ENCODE results near the gene CHMP5. TPM values are rescaled to one million over a fixed set of nuclear protein-coding genes. Genes with fewer than 3 reads are reported as not detected.

The CHMP5 gene
- total RNA-seq, 2 donors from 2014 or later = 45.3 to 45.9 TPM

DNA sequence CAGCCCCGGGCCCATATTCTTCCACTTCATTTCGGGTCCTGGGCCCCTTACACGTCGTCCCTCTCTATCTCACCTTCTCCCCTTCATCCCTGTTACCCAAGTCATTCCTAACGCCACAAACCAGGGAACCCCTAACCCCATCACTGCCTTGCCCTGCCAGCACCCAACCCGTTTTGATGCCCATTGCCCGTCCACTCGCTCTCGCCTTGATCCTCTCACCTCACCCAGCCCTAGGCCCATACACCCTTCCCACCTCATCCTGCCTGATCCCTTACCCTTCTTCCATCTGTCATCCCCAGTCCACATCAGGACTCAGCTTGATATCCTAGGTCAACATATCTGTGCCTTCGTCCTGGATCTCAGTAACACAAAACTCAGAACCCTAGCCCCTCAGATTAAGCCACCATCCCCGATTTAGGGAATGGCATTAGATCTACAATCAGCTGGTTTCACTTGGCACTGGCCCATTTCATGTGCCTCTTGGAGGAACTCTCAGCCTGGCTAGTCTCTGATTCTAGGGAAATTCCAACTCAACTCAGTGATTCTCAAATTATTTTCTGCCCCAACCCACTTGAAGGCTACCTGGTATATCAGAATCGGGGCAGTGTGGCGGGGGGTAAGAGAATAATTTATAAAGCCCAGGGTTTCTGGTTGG is 489 bp downstream of the CHMP5 start:
- DNase-seq (no peak), ATAC-seq (peak in 1 of 2 donors; percentile 1)
- intact Hi-C loops (cut with DNase I) = no loop called here

DNA sequence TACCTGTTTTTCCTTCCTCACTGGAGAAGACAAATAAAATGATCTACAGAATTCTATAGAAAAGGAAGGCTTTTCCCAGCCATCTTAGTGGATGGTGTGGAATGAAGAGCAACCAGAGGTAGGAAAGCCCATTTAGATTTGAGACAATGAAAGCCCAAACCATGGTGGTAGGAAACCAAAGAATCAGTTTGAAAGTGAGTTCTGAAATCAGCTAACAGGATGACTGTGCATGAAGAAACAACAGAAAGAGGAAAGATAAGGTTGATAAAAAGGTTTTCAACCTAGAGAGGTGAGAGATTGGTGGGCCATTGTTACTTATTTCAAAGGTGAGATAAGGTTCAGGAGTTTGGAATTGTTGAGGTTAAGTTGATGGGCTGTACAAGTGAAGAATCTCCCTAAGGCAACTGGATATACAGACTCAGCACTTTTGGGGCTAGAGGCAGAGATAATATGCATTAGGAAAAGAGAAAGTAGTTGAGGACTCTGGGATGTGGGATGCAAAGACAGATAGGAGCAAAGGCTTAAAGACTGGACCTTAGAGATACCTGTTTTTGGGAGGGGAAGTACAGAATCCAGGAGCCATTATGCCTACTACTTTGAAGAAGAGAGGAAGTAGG is 2.4 kb downstream of the CHMP5 start:
- DNase-seq = no peak
- ATAC-seq = no peak
- intact Hi-C loops (cut with DNase I) = no loop called here

DNA sequence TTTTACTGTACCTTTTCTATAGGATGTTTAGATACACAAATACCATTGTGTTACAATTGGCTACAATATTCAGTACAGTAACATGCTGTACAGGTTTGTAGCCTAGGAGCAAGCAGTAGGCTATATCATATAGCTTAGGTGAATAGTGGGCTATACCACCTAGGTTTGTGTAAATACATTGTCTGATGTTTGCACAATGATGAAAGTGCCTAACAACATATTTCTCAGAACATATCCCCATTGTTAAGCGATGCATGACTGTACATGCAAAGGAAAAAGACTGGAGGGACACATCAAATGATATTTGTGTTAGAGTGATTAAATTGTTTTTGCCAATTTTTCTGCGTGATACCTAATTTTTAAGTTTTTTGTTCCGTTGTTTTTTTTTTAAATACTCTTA is 5.3 kb downstream of the CHMP5 start:
- ATAC-seq (no peak), DNase-seq (no peak)
- intact Hi-C loops (cut with DNase I) = no loop called here

DNA sequence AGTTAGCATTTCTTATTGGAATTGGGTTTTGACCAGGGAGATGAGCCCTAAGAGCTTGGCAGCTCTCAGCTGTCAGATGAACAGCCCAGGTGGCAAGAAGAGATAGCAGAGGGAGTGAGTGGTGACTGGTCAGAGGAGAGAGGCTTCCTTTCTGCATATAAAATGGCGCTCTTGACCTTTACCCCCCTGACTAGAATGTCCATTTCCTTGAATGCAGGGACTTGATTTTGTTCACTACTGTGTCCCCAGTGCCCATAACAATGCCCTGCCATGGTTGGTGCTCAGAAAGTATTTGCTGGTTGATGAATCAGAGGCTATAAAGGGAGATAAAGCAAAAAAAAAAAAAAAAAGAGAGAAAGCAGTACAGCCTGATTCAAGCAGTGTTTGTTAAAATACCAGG is 7.2 kb downstream of the CHMP5 start:
- intact Hi-C loops (cut with DNase I) = no loop called here
- DNase-seq (no peak), ATAC-seq (no peak)

DNA sequence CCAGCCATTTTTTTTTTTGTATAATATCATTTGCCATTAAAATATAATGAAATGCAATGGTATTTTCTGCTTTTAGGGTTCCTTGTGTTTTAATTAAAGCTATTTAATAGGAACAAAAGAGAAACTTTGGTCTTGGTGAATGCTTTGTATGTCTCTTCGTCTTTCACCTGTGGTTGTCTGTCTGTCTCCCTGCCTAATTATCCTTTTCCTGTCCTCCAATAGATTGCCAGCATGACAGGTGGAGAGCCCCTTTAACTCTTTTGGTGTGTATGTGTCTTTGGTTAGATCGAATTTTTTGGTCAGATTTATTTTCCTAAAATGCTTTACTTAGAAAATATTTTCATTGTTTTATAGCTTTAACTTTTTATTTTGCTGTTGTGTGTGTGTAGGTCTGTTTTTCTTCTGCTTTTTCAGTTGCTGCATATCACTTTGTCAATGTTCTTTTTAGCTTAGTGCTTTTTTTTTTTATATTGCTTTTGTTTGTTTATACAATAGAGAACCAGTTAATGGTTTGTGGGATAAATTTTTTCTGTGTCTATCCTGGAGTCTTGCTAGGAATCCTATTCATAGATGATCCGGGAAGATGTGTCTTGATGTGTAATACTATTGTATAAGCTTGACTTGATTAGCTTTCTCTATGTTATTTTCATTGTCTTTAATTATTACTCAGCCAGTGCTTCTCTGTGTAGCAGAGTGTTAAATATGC is 8.6 kb downstream of the CHMP5 start:
- ATAC-seq (no peak), DNase-seq (no peak)
- intact Hi-C loops (cut with DNase I) = no loop called here

DNA sequence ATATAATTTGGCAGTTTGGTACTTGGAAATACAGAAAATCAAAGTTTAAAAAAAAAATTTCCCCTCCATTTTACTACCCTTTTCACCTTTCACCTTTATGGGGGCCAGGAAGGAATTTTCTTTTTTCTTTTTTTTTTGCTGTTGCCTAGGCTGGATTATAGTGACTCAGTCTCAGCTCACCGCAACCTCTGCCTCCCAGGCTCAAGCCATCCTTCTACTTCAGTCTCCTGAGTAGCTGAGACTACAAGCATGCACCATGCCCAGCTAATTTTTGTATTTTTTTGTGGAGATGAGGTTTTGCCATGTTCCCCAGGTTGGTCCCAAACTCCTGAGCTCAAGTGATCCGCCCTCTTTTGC is 9.1 kb downstream of the CHMP5 start:
- no peak for ATAC-seq
- intact Hi-C loops (cut with DNase I) = no loop called here

DNA sequence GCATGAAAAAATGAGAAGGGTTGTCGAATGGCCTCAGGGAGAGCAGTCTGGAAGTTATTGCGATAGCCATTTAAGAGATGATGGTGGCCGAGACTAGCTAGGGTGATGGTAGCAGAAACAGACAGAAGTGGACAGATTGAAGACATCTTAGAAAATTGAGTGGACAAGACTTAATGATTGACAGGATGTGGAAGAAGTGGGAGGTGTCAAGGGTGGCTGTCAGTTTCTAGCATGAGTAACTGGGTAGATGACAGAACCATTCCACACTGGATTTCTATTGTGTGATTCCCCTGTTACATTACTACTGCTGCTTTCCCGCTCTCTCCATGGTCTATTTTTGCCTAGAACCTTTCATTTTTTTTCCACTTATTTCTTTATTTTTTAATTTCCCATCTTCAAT is 12.6 kb downstream of the CHMP5 start:
- intact Hi-C loops (cut with DNase I) = no loop called here
- ATAC-seq = no peak
- DNase-seq = no peak

More for the DNA sequence above, 9.1 kb downstream of the CHMP5 start:
- DNase-seq = no peak

DNA sequence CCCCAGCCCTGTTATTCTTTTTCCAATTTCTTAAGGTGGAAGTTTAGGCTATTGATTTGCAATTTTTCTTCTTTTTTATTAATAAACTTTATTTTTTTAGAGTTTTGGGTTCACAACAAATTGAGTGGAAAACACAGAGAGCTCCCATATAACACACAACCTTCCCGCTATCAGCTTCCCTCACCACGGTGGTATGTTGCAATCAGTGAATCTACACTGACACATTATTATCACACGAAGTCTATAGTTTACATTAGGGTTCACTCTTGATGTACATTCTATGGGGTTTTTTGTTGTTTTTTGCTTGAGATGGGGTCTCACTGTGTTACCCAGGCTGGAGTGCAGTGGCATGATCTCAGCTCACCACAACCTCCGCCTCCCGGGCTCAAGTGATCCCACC is 20.7 kb downstream of the CHMP5 start:
- no peak for ATAC-seq
- intact Hi-C loops (cut with DNase I) = loop anchor here in 1 of 2 donors (10.0 kb wide), 1 partner anchor 179 kb away; no protein-coding TSS in a partner anchor
- DNase-seq = no peak

DNA sequence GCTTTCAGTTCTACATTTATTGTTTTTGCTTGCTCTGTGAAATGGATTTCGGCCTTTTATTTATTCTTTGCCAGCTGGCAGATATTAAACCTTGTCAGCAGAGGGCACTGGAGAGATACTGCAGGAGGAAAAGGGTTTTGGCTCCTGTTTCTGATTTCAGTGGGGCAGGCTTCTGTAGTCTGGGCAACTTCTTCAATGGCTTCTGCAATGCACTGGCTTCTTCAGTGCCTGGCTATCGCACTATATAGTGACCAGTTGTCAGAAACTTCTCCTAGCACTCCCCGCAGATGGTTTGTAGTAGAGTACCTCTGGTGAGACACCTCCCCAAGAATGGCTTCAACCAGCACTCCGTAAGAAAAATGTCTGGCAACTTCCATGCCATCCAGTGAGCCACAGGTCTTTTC is 22.2 kb downstream of the CHMP5 start:
- ATAC-seq (no peak), DNase-seq (no peak)
- intact Hi-C loops (cut with DNase I) = loop anchor here in 1 of 2 donors (10.0 kb wide), 1 partner anchor 178 kb away; no protein-coding TSS in a partner anchor

DNA sequence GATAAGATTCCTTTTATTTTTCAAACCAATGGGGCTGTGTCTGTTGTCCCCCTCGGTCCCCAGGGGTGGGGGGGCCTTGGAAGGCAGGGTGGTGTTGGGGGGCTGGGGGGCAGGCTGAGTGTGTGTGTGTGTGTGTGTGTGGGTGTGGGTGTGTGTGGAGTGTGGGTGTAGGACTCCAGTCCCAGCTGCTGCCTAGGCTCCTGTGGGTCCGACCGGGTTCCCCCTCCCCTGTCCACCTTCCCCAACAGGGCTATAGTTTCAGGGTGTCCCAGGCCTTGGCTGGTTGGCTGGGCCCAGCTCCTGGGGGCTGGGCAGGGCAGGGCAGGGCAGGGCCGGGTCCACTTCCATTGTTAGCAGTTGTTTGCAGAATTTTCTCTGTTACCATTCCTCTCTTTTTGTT is 23.4 kb downstream of the CHMP5 start:
- no peak for DNase-seq
- intact Hi-C loops (cut with DNase I) = loop anchor here in 1 of 2 donors (10.0 kb wide), 1 partner anchor 177 kb away; no protein-coding TSS in a partner anchor
- no peak for ATAC-seq

DNA sequence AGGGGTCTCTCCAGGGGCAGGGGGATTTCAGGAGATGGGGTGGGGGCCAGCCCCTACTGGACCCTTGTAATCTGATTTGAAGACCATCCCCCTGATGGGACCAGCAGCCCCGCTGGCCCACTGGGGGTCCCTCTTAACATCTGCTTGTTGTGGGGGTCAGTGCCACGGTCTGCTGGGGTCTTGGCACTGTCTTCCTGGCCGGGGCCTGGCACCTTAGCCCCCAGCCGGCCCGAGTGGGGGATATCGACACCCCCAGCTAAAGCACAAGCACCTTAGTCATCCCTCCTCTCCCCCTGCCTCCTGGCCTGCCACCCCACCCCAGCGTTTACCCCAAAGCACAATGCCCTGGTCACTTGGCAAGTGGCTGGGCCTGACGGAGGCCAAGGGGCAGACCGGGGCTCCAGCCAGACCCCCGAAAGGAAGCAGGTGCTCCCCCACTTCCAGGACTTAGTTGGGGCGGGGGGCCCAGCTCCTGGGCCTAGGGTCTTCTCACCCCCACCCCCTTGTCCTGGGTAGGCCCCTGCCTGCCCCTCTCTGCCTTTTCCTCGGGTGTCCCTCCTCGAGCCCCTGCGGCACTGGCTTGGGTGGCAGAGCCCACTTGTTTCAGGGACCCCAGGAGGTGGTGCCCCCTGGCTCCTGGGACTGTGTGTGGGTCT is 24.1 kb downstream of the CHMP5 start:
- intact Hi-C loops (cut with DNase I) = loop anchor here in 1 of 2 donors (10.0 kb wide), 1 partner anchor 176 kb away; no protein-coding TSS in a partner anchor
- ATAC-seq = no peak
- DNase-seq = no peak

DNA sequence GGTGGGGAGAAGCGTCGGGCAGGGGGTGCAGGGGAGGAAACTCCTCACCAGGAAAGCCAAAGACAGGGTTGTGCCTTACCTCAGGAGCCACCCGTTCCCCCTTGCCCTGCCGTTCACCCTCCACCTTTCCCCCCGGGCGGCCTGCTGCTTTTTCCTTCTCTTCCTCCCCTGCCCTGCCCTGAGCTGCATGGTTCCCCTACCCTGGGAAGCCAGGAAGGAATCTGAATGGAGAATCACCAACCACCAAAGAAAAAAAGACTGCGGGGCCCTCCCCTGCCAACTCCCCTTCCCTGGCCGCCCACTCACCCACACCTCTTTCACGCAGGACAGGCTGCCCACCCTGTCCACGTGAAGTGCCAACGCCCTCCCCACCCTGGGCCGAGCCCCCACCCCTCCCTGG is 24.6 kb downstream of the CHMP5 start:
- intact Hi-C loops (cut with DNase I) = loop anchor here in 1 of 2 donors (10.0 kb wide), 1 partner anchor 175 kb away; no protein-coding TSS in a partner anchor
- ATAC-seq = peak; percentile 12 to 18

DNA sequence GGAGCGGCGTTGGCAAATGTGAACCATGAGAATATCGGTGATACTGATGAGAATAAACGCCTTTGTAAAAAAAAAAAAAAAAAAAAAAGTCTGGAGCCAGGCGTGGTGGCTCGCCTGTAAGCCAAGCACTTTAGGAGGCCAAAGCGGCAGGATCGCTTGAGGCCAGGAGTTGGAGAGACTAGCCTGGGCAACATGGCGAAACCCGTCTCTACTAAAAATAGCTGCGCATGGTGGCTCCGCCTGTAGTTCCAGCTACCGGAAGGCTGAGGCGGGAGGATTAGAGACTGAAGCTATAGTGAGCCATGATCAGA is 25.0 kb downstream of the CHMP5 start:
- intact Hi-C loops (cut with DNase I) = loop anchor here in 1 of 2 donors (10.0 kb wide), 1 partner anchor 175 kb away; no protein-coding TSS in a partner anchor
- DNase-seq (no peak), ATAC-seq (peak in 1 of 2 donors; percentile 53)

More for the DNA sequence above, 24.6 kb downstream of the CHMP5 start:
- no peak for DNase-seq

DNA sequence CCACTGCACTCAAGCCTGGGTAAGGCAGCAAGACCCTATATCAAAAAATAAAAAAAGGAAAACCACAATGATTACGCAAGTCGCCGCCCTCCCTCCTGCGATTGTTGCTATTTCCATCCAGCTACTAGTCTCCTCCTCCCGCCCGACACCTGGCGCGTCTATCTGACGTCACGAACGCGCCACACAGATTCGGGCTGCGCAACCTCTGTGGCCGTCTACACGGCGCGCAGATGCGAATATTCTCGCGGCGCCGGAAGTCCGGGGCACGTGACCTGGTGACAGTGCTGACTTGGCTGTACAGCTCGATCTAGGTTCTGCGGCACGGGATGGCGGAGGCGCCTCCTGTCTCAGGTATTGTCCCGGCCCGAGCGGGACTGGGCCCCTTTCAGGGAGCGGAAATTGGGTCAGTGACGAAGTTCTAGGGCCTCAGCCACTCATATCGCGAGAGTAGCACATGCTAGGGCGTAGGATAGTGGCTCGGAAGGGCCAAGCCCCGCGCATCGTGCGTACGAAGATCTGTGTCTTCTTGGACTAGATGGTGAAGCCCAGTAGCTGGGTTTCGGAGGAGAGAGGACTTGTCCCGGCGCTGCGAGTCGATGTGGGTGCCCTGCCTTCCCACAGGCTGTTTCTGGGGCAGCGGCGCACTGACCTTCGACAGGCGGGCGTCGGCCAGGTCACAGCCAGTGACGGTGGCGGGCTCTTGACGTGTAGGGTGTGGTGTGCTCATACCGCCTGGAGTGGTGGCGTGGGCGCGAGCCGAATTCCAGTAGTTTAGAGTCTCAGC is 25.6 kb downstream of the CHMP5 start, which contains the start of gene NFX1:
Gene NFX1 (plus strand): TSS at position 270 of the 784 bp plus-strand sequence. CDS start 57 bp downstream, at position 327.
- intact Hi-C loops (cut with DNase I) = no loop called here
- ATAC-seq (peak; percentile 93 to 95), DNase-seq (peak; percentile 98)

DNA sequence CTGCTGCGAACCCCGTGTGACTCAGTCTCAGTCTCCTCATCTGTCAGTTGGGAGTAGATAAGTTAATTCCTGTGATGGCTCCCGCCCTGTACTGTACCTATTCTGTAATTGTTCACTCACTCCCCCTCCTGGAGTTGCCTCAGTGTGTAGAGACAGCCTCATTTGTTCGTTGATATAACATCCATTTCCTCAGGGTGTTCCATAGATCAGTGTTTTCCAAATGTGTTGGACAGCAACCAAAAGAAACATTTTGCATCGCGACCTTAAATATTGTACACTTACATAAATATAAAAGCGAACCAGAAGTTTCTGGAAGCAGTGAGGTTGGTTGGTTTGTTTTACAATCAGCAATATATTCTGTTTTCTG is 26.2 kb downstream of the CHMP5 start:
- ATAC-seq = no peak
- intact Hi-C loops (cut with DNase I) = no loop called here
- no peak for DNase-seq

DNA sequence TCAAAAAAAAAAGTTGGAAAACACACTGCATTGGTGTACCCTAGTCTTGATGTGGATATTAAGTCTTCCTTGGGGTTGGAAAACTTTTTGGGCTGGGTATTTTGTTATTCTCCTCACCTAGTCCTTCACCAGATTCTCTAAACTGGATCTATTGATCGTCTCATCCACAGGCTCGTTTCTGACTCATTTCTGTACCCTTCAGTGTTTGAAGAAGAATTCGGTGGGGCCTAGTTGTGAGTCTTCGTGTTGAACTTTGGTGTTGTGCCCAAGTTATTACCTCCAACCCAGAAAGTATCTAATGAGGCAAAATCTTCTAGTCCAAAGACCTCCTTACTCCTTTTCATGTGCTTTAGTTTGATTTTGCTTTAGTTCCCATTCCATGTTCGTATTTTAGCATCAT is 27.1 kb downstream of the CHMP5 start:
- intact Hi-C loops (cut with DNase I) = no loop called here
- no peak for ATAC-seq

DNA sequence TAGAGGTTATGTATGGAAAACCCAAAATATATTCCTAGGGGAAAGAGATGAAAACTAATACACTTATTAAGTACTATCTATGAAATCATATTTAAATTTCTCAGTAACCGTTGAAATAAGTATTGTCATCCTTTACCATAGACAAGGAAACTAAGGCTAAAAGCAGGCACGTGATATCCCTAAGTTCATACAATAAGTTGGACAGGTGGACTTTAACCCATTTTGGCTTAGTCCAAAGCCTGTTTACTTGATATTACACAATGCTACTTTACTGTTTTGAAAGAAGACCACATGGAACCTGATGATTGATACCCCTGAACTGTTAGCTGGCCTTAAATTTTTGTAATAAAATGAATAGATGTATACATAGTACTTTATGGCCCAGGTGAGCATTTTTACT is 28.9 kb downstream of the CHMP5 start:
- ATAC-seq = no peak
- intact Hi-C loops (cut with DNase I) = no loop called here

More for the DNA sequence above, 27.1 kb downstream of the CHMP5 start:
- DNase-seq = no peak

DNA sequence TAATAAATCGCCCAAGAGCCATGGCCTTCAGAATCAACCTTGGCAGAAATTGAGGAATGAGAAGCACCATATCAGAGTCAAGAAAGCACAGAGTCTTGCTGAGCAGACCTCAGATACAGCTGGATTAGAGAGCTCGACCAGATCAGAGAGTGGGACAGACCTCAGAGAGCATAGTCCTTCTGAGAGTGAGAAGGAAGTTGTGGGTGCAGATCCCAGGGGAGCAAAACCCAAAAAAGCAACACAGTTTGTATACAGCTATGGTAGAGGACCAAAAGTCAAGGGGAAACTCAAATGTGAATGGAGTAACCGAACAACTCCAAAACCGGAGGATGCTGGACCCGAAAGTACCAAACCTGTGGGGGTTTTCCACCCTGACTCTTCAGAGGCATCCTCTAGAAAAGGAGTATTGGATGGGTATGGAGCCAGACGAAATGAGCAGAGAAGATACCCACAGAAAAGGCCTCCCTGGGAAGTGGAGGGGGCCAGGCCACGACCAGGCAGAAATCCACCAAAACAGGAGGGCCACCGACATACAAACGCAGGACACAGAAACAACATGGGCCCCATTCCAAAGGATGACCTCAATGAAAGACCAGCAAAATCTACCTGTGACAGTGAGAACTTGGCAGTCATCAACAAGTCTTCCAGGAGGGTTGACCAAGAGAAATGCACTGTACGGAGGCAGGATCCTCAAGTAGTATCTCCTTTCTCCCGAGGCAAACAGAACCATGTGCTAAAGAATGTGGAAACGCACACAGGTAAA is 30.0 kb downstream of the CHMP5 start:
- ATAC-seq (no peak), DNase-seq (no peak)
- intact Hi-C loops (cut with DNase I) = no loop called here

More for the DNA sequence above, 28.9 kb downstream of the CHMP5 start:
- no peak for DNase-seq
